GM23338 (cell line): ENCODE results near the gene GNAI2. TPM values are rescaled to one million over a fixed set of nuclear protein-coding genes. Genes with fewer than 3 reads are reported as not detected.

Experiments used
- ATAC-seq: fragments of 200-7000 bp; cut with Tn5 transposase; 3 replicates; pipeline ENCODE4 v1.9.1; 2020
- DNase-seq: peaks from one replicate; pipeline ENCODE4 v3.0.0-alpha.2; 2015; ENCODE audit warnings: low spot score
- H2AFZ ChIP-seq: fragments of 200-600 bp; sonication (generic); 2 replicates; pipeline ENCODE4 v1.8.0; 2016; ENCODE audit warnings: antibody characterized with exemption, mild to moderate bottlenecking, moderate library complexity
- H3F3A ChIP-seq: fragments of 200-600 bp; sonication (generic); replicated peaks from 2 replicates; pipeline ENCODE4 v1.8.0; 2017; ENCODE audit warnings: antibody characterized with exemption, mixed run types, low read depth
- H3K27ac ChIP-seq: fragments of 200-600 bp; sonication (generic); 2 replicates; pipeline ENCODE4 v1.6.1; 2016; ENCODE audit warnings: low read depth
- H3K27me3 ChIP-seq: fragments of 200-600 bp; sonication (generic); 2 replicates; pipeline ENCODE4 v1.8.0; 2016; ENCODE audit warnings: mild to moderate bottlenecking, mixed run types, moderate library complexity; ENCODE audit not compliant: insufficient read depth
- H3K36me3 ChIP-seq: fragments of 200-600 bp; sonication (generic); 2 replicates; pipeline ENCODE4 v1.8.0; 2016; ENCODE audit warnings: mild to moderate bottlenecking; ENCODE audit not compliant: insufficient read depth
- H3K4me1 ChIP-seq: fragments of 200-600 bp; sonication (generic); 2 replicates; pipeline ENCODE4 v1.8.0; 2016; ENCODE audit warnings: mild to moderate bottlenecking, moderate library complexity; ENCODE audit not compliant: insufficient read depth
- H3K4me2 ChIP-seq: fragments of 200-600 bp; sonication (generic); 2 replicates; pipeline ENCODE4 v1.7.1; 2017; ENCODE audit warnings: mixed run types
- H3K4me3 ChIP-seq: fragments of 200-600 bp; sonication (generic); 2 replicates; pipeline ENCODE4 v1.6.1; 2016; ENCODE audit warnings: mixed run types
- H3K79me2 ChIP-seq: fragments of 200-600 bp; sonication (generic); replicated peaks from 2 replicates; pipeline ENCODE4 v1.8.0; 2017; ENCODE audit warnings: mild to moderate bottlenecking; ENCODE audit not compliant: insufficient read depth
- H3K9me2 ChIP-seq: fragments of 200-600 bp; sonication (generic); 2 replicates; pipeline ENCODE4 v1.8.0; 2017; ENCODE audit not compliant: insufficient read depth
- H4K20me1 ChIP-seq: fragments of 200-600 bp; sonication (generic); replicated peaks from 2 replicates; pipeline ENCODE4 v1.8.0; 2017; ENCODE audit warnings: mild to moderate bottlenecking; ENCODE audit not compliant: insufficient read depth
- H3K27ac Mint-ChIP-seq: 2 replicates; pipeline ENCODE4 v1.8.0; 2020; ENCODE audit warnings: inconsistent platforms, mild to moderate bottlenecking, moderate library complexity, mixed read lengths
- H3K27me3 Mint-ChIP-seq: 3 replicates; pipeline ENCODE4 v1.8.0; 2022; ENCODE audit warnings: low read depth, mild to moderate bottlenecking, moderate library complexity, mixed read lengths, inconsistent platforms; ENCODE audit not compliant: insufficient read depth, poor library complexity
- H3K36me3 Mint-ChIP-seq: 3 replicates; pipeline ENCODE4 v1.8.0; 2021; ENCODE audit warnings: low read depth, mild to moderate bottlenecking, inconsistent platforms, moderate library complexity, mixed read lengths
- H3K4me1 Mint-ChIP-seq: 3 replicates; pipeline ENCODE4 v1.8.0; 2020; ENCODE audit warnings: mild to moderate bottlenecking, inconsistent platforms, mixed read lengths
- H3K4me3 Mint-ChIP-seq: 3 replicates; pipeline ENCODE4 v1.8.0; 2021; ENCODE audit warnings: moderate library complexity, mild to moderate bottlenecking, inconsistent platforms, mixed read lengths
- H3K9me3 Mint-ChIP-seq: 3 replicates; pipeline ENCODE4 v1.8.0; 2020; ENCODE audit warnings: moderate library complexity, mild to moderate bottlenecking, inconsistent platforms, mixed read lengths
- CREB1 ChIP-seq: fragments of 250-450 bp; sonication (Bioruptor Pico); IDR thresholded peaks from 2 replicates; pipeline ENCODE4 v1.5.0; 2020; ENCODE audit warnings: low read depth, mild to moderate bottlenecking, moderate library complexity
- EZH2 ChIP-seq: fragments of 200-600 bp; sonication (generic); IDR thresholded peaks from one replicate; pipeline ENCODE4 v1.8.0; 2017; ENCODE audit warnings: antibody characterized with exemption, mild to moderate bottlenecking, low read depth; ENCODE audit not compliant: unreplicated experiment
- POLR2AphosphoS5 ChIP-seq: IDR thresholded peaks from 2 replicates; pipeline ENCODE4 v1.6.1; 2016; ENCODE audit warnings: antibody characterized with exemption, low read depth
- ZNF114 ChIP-seq: fragments of 250-450 bp; sonication (Bioruptor Pico); IDR thresholded peaks from 2 replicates; pipeline ENCODE4 v1.5.0; 2020; ENCODE audit warnings: mild to moderate bottlenecking, moderate library complexity
- polyA plus RNA-seq: library from polyadenylated mRNA; unstranded; fragments of >200 nt; fragmentation: Nextera tagmentation; extraction: Ambion mirVana; gene quantifications from 2 replicates; pipeline ENCODE4 v1.2.1, GENCODE V29; 2016
- total RNA-seq: library from RNA; depleted of rRNA; stranded (reverse); fragments of >200 nt; shearing (Covaris generic); gene quantifications from 2 replicates; pipeline ENCODE4 v1.2.3, GENCODE V29; 2014
- TF ChIP-seq, protein P1 (sequence below), 2 experiments: fragments of 200-600 bp in 1 of 2; sonication (generic) in 1 of 2; conservative IDR thresholded peaks; 2 replicates each; pipeline versions ENCODE4 v1.5.1 to v1.6.1; 2016 to 2017; ENCODE audit warnings: antibody characterized with exemption in 2 of 2, low read depth in 2 of 2, mild to moderate bottlenecking in 2 of 2, moderate library complexity in 1 of 2

The GNAI2 gene
- total and polyA plus RNA-seq, 2 experiments from 2014 or later = 138 to 153 TPM

DNA sequence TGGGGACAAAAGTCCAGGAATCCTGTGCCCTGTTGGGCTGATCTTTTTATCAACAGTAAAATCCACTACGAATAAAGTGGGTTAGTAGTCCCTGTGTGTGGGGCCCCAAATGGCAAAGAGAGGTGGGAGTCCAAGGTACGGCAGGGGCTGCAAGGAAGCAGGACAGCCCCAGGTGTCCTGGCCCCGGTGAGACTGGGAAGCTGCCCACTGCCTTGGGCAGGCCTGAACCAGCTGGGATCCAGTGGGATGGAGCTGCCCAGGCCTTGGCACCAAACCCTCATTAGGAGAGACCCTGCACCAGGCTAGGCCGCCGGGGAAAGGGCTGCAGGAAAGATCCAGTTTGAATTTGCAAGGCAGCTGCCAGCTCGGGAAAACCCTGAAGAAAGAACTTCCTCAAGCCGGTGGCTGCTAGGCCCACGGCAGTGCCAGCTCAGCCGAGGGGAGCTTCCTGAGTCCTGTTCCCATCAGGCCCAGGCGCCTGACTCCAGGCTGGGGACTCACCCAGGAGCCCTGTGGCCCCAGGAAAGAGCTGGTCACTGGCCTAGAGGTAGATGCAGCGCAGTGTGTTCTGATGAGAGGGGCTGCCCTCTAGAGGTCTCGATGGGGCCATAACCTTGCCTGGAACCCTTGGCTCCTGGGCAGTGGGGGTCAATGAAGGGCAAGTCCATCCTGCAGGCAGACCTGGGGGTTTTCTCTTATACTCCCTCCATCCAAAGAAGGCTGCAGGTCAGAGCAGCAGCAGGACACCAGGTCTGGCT is 14.4 kb upstream of the GNAI2 start:
- no peak overlapping the region for H3K27ac Mint-ChIP-seq
- Histone ChIP-seq H3K27ac (no peak overlapping the region), H2AFZ (no peak overlapping the region), H3K9me2 (no peaks in the 10 kb centered on the region), H3K36me3 (no peaks in the 10 kb centered on the region), H3K4me1 (peaks cover 1% of the 10 kb centered on the region), H3K27me3 (no peaks in the 10 kb centered on the region), H3F3A (peaks cover 10% of the 10 kb centered on the region; the same call in 1 of the 2 replicates), H3K4me2 (no peak overlapping the region), H3K4me3 (no peak overlapping the region), H3K79me2 (no peaks in the 10 kb centered on the region), H4K20me1 (no peaks in the 10 kb centered on the region)
- TF ChIP-seq CREB1 (0 out of 2 replicates have a peak, but pooled peaks have one; percentile 11), ZNF114 (CRISPR knock-in tag) (no peak), POLR2AphosphoS5 (no peak)
- TF ChIP-seq, protein P1, sequence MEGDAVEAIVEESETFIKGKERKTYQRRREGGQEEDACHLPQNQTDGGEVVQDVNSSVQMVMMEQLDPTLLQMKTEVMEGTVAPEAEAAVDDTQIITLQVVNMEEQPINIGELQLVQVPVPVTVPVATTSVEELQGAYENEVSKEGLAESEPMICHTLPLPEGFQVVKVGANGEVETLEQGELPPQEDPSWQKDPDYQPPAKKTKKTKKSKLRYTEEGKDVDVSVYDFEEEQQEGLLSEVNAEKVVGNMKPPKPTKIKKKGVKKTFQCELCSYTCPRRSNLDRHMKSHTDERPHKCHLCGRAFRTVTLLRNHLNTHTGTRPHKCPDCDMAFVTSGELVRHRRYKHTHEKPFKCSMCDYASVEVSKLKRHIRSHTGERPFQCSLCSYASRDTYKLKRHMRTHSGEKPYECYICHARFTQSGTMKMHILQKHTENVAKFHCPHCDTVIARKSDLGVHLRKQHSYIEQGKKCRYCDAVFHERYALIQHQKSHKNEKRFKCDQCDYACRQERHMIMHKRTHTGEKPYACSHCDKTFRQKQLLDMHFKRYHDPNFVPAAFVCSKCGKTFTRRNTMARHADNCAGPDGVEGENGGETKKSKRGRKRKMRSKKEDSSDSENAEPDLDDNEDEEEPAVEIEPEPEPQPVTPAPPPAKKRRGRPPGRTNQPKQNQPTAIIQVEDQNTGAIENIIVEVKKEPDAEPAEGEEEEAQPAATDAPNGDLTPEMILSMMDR (conservative IDR thresholded peaks at IDR 0.05; ENCODE audit: low read depth in 2 of 2) = peak; percentile 53 to 86
- H3K4me1 Mint-ChIP-seq = no peaks in the 10 kb centered on the region; the same call in 1 of the 3 replicates
- ATAC-seq (peak; percentile 85), DNase-seq (peak; percentile 93)
- no peak overlapping the region for H3K4me3 Mint-ChIP-seq
- peaks cover 20% of the 10 kb centered on the region for H3K27me3 Mint-ChIP-seq
- no peaks in the 10 kb centered on the region; the same call in 2 of the 3 replicates for H3K36me3 Mint-ChIP-seq
- H3K9me3 Mint-ChIP-seq = no peaks in the 10 kb centered on the region

- Histone ChIP-seq H3K27me3 (peaks cover 4% of the 10 kb centered on the region), H3F3A (peaks cover 14% of the 10 kb centered on the region), H4K20me1 (no peaks in the 10 kb centered on the region), H3K4me2 (no peak overlapping the region), H3K4me1 (peaks cover 5% of the 10 kb centered on the region), H3K79me2 (no peaks in the 10 kb centered on the region), H2AFZ (no peak overlapping the region), H3K36me3 (no peaks in the 10 kb centered on the region), H3K4me3 (no peak overlapping the region), H3K27ac (no peak overlapping the region), H3K9me2 (no peaks in the 10 kb centered on the region)
- no peak for DNase-seq
- Mint-ChIP-seq H3K4me1 (peaks cover 3% of the 10 kb centered on the region; the same call in 2 of the 3 replicates), H3K4me3 (no peak overlapping the region; the same call in 2 of the 3 replicates), H3K36me3 (no peaks in the 10 kb centered on the region; the same call in 2 of the 3 replicates), H3K27me3 (peaks cover 26% of the 10 kb centered on the region), H3K9me3 (no peaks in the 10 kb centered on the region), H3K27ac (no peak overlapping the region)
- ATAC-seq = no peak
- no peak for TF ChIP-seq EZH2
- TF ChIP-seq, protein P1 (conservative IDR thresholded peaks at IDR 0.05; ENCODE audit: low read depth in 2 of 2) = 0 out of 4 replicates have a peak, but pooled peaks of 1 of the 2 experiments have one; percentile 1
Measured at GRCh38 chr3:50222169-50222528, 13.9 kb upstream of the GNAI2 start.
